Measurements from ENCODE around the gene PNPLA2.

PNPLA2 gene, protein sequence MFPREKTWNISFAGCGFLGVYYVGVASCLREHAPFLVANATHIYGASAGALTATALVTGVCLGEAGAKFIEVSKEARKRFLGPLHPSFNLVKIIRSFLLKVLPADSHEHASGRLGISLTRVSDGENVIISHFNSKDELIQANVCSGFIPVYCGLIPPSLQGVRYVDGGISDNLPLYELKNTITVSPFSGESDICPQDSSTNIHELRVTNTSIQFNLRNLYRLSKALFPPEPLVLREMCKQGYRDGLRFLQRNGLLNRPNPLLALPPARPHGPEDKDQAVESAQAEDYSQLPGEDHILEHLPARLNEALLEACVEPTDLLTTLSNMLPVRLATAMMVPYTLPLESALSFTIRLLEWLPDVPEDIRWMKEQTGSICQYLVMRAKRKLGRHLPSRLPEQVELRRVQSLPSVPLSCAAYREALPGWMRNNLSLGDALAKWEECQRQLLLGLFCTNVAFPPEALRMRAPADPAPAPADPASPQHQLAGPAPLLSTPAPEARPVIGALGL

DNA sequence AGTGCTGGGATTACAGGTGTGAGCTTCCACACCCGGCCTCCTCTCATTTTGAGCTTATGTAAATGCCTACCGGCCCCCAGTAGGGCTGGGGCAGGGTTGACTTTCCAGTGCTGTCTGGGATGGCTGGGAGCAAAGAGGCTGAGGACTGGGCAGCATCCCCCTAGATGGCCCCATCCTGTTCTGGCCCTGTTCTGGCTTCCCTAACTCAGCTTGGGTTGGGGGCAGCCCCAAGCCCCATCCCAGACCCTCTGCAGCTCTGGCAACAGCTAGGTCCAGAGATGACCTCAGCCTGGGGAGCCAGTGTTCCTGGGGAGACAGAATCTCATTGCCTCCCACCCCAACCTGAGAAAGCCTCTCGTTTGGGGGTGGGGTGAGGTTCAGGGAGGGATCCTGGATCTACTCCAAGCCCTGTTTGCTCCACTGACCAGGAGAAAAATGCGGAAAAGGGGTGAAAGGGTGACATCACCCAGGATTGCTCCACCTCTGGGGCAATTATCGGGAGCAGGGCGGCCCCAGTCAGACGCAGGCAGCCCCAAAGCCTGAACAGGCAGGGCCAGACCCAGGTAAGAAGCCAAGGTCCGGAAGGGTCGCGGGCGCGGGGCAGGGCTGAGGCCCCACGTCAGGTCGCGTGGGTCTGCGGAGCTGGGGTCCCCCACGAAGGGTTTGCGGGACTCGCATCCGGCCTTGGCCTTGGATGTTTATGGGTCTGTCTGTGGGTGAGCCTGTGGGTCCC lies at the start of gene PNPLA2:
Gene PNPLA2 (plus strand): TSS at position 519 of the 733 bp plus-strand sequence. CDS start 805 bp downstream, outside the sequence.
- no peak for DNase-seq (ENCODE audit: insufficient read length, low spot score)
- no peak for FAIRE-seq

DNA sequence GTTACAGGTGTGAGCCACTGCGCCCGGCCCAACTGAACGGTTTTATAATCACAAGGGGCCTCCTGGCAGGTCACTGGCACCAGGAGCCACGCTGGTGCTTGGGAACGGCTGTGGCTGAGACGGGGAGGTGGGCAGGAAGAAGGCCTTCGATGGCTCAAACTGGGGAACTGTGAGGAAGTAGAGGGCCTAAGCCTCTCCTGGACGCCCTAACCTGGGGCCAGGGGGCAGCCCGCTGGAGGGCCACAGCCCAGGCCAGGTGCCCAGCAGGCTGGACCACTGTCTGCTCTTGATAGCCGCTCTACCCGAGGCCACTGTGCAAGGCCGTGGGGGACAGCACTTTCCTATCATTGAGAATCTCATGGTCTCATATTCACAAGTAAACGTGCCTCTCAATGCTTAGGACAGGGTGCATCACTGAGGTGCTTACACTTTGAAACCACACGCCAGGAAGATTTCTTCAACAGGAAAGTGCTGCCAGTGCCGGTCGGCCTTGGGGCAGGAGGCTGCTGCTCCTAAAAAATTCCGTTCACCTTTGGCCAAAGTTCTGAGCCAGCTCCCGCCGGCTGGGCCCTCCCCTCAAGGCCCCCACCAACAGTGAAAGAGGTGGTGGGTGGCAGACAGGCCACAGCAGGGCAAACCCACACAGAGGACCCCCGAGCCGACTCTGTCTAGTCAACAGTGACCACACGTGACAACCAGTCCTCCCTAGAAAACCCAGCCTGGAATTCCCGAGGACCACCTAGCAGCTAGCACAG lies 48.6 kb upstream of the PNPLA2 start:
- FAIRE-seq (no peak), DNase-seq (ENCODE audit: insufficient read length, low spot score) (no peak)

DNA sequence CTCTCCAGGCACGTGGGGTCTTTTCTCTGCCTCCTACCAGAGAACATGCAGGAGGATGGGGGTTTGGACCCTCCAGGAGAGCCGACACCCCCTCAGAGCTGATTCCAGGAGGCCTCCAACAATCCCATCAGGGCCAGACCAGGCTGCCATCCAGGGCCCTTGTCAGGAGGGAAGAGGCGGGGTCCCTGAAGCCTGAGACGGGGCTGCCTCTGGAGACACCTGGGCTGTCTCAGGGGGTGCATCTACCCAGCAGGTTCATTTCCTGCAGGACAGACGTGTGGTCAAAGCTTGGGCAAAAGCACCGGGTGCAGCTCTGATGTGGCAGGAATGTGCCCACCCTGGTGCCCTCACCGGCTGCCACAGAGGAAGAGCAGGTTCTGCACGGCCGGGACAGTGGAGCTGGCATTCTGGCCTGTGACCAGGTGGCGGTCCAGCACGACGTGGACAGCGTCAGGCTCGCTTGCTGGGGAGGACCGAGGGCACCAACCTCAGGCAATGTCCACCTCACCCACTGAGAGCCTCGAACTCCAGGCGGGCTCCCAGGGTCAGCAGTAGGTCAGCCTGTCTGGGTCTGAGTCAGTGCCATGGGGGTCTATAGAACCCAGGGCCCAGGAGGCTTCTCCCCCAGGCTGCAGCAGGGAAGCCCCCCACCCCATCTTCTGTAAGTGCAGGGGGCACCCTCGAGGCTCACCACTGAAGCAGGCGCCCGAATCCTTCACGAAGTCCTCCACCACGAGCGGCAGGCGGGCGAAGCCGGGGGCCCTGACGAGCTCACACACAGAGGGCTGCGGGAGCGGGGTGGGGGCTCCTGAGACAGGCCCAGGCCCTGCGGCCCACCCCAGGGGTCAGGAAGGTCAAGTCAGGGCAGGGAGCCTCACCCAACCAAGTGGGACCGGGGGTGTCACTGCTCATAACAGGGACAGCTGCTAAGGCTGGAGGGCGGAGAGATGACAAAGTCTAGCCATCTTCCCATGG lies 47.8 kb upstream of the PNPLA2 start:
- DNase-seq (ENCODE audit: insufficient read length, low spot score) (no peak), FAIRE-seq (no peak)

DNA sequence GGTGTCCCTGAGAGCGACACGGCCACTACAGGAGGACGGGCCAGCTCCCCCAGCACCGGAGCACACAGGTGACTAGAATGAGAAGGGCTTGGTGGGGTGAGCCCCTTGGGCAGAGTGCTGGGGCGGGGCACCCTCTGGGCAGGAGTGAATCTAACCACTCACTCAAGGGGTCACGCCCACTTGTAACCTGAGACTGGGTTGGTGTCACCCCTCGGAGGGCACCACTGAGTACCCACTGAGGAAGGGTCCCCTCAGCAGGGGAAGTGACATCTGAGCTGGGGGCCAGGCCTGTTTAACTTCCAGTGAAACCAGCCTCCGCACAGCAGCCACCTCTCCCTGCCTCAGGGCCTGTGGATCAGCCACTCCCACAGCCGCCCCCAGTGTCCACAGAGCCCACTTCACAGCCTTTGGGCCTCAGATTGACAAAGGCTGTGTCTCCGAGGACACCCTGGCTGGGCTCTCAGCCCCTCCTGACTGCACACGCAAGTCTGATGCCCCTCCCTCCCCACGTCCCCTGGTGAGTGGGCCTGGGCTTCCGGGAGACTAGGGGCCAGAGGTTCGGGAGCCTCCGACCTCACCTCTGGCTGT lies 47.0 kb upstream of the PNPLA2 start:
- FAIRE-seq (no peak), DNase-seq (ENCODE audit: insufficient read length, low spot score) (no peak)

DNA sequence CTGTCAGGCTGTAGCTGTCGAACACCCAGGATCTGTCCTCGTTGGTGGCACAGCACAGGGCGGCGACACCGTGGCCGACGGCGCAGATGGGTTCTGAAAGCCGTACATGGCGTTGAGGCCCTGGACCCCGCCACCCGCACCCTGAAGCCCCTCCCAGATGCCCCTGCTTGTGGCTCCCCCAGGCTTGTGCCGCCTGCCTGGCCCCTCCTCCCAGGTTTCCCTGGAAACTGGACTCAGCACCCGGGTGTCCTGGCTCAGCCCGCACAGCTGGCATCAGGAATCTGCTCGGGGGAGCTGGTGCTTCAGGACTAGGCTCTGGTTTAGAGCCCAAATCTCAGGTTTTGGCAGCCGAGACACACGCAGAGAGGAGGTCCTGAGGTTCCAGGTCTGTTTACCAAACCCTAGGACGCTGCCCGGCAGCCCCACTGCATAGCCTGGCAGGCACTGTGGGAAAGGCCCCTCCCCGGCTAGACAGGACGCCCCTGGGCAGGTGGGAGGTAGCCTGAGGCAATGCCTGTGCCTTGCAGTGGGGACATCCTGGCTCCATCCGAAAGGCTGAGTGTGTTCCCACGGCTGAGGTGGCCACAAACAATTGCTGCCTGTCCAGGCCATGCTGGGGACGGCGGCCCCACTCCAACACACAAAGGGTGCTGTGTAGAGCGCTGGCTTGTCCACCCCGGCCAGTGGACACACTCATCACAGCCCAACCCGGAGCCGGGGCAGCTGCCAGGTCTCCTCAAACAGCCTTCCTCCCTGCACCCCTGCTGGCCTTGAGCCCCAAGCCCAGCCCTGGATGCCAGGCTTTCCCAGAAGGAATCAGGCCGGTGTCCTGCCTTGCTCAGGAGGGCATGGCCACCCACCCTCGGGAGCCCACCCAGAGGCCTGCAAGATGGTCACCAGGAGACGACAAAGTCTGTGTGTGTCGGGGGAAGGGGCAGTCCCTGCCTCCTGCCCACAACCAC lies 46.0 kb upstream of the PNPLA2 start:
- no peak for FAIRE-seq
- no peak for DNase-seq (ENCODE audit: insufficient read length, low spot score)

DNA sequence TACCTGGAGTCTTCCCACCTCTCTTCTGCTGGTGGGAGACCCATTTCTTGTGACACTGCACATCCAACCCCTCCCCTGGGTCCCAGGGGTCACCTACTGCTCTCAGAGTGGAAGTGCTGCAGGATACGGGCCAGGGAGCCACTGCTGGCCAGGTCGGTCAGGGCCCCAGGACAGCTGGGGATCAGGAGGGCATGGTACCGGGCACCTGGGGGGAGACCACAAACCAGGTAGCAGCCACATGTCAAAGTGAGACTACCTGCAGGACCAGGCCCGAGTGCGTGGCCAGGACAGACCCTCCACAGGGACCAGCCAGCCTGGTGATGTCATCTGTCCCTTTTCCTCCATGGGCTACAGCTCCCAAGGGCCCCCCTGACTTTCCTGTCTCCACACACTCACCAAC lies 45.3 kb upstream of the PNPLA2 start:
- DNase-seq (ENCODE audit: insufficient read length, low spot score): no peak
- no peak for FAIRE-seq

DNA sequence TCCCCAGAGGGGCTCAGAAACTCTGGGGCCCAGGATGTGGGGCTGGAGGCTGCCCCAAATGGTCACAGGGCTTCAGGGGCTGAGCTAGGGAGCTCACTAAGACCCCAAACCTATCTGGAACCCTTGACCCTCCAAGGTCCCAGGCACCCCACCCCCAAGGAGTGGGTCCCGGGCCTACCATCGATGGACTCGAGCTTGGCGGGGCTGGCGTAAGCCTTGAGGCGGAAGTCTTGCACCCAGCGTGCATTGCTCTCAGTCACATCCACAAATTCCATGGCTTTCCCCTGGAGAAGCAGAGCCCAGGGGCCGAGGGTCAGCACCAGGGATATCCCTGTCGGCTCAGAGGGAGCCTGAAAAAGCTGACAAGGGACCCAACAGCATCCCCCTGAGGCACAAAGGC lies 44.9 kb upstream of the PNPLA2 start:
- FAIRE-seq: no peak

DNA sequence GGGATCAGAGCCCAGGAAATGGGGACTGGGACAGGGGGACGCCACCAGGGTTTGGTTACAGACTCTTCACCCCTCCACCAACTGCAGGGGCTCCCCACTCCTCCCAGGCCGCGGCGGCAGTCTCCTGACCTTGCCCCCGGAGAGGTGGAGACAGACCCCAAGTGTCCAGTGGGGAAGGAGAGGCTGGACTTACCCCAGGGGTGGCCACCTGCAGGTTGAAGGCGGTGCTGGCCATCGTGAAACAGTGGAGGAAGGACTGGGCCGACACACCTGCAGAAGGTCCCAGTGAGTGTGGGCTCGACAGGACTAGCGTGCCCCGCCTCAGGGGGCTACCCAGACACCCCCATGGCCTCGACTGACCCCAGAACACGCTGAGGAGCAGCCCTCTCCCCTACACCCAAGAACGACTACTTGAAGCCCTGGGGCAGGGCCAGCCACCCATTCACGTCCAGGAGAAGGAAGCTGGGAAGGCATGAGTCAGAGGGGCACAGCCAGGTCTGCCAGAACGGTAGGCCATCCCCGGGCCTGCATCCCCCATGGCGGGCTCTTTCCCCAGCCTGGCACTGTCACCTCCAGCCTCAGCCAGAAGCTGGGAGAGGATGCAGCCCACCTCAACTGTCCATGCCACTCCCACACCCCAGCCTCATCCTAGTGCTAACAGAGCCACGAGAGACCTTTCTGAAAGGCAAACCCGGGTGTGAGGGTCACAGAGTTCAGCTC lies 43.7 kb upstream of the PNPLA2 start:
- FAIRE-seq (no peak), DNase-seq (ENCODE audit: insufficient read length, low spot score) (no peak)

More for the DNA sequence above, 44.9 kb upstream of the PNPLA2 start:
- DNase-seq (ENCODE audit: insufficient read length, low spot score): no peak

DNA sequence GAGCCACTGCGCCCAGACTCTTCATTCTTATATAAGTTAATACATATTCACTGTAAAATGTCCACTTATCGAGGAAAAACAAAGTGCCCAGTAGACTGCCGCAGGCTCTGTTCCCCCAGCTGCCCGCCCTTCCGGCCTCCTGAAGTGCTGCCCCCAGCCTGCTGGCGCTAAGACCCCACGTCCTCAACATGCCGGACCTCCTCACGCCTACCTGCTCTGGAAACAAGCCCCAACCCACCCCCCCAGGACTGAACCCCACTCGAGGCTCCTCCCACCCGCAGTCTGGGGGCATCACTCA lies 42.5 kb upstream of the PNPLA2 start:
- DNase-seq (ENCODE audit: insufficient read length, low spot score) (no peak), FAIRE-seq (no peak)

DNA sequence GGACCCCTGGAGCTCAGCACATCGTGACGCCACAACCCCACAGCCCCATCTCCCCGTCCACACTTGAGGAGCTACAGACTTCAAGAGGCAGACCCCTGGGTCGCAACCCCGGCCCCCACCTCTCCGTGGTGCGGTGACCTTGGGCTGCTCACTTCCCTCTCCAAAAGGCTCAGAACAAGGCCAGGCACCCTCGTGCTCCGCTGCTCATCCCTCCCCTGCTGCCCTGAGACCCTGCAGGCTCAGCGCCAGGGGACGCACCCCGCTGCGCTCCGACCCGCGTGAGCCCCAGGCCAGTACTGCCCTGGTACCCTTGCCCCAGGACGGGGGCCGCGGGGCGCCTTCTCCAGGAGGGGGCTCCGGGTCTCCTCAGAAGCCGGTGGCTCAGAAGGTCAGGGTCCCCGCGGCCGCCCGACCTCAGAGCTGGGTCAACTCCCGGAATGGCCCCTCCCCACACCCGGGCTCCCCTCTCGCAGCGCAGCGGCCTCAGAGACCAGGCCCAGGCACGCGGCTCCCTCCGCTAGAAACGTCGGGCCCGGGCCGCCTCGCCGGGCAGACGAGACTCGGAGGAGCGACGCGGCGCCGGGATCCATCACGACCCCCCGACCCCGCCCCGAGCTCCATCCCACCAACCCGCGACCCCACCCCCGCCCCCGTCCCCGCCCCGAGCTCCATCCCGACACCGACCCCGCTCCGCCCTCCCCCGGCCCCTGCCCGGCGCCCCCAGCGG lies 42.0 kb upstream of the PNPLA2 start:
- peak; percentile 66 for FAIRE-seq
- peak; percentile 75 for DNase-seq (ENCODE audit: insufficient read length, low spot score)

DNA sequence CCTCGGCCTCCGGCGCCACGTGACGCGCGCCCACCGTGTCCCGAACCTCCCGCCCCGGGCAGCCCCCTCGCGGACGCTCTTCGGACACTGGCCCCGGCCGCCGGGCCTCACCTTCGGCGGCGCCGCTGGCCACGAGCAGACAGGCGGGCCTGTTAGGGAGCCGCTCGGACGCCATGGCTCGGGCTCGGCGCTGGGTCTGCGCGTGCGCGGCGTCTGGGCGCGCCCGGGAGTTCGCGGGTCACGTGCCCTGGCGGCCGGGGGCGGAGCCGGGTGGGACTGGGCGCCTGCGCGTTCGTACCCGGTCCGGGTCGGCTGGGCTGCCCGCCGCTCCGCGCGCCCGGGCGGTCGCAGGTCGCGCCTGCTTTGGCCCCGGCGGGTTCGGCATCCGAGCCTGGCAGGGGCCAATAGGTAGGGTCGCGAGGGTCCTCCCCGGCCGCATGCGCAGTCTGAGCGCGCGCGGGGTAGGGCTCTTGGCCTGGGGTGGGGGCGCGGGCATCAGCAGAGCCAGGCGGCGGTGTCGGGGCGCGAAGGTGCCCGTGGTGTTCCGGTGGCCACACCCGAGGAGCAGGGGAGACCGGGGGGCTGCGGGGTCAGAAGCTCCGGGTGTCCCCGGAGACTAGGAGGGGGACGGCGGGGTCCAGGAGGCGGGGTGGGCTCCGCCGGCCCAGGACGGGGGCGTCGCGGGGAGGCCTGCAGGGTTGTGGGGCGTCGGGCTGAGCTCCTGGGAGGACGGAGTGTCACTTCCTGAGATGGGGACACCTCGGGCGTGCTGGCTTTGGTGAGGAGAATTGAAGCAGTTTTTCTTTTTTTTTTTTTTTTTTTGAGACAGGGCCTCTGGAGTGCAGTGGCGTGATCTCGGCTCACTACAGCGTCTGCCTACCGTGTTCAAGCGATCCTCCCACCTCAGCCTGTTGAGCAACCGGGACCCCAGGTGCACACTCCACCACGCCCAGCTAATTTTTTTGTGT lies 41.1 kb upstream of the PNPLA2 start, which contains the start of gene GATD1:
Gene GATD1 (minus strand): TSS at position 200 of the 968 bp plus-strand sequence. CDS start 25 bp downstream, at position 175.
- DNase-seq (ENCODE audit: insufficient read length, low spot score) (peak; percentile 100), FAIRE-seq (peak; percentile 94)

DNA sequence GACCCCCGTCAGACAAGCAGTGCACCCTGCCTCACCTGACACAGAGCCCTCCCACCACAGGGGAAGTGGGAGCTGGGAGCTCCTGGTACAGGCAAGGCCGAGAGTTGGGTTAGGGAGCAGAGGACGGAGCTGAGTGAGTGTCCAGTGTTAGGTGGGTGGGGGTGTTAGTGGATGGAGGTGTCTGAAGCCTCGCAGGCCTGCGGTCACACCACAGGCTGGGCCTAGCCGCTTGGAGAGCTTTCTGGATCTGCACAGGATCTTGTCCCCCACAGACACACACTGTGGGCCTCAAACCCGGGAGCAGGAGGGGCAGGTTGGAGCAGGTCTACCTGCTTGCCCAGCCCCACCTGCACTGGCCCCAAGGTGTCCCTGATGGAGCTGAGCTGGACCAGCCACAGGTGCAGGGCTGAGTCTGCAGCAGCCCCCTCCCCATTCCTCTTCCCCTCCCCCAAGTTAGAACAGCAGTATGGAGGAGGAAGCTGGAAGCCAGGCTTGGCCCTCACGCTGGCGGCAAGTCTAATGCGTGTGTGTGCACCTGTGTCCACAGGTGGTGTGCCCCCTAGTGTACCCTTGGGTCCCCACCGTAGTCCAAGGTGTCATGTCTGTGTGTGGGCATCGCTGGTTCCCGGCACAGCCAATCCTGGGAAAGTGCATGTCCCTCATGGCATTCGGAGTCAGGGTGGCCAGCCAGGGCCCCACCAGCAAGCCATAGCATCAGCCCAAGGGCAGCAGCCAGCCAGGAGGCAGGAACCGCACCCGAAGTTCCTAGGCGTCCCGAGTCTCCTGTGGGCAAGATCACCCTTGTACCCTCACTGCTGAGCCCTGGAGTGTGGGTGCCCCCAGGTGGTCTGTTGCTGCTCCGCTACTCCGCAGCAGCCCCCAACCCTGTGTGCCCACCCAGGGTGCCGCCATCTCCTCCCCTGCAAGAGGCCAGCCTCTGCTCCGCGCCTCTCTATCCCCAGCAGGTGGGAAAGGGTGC lies 39.4 kb upstream of the PNPLA2 start:
- DNase-seq (ENCODE audit: insufficient read length, low spot score) (no peak), FAIRE-seq (no peak)

DNA sequence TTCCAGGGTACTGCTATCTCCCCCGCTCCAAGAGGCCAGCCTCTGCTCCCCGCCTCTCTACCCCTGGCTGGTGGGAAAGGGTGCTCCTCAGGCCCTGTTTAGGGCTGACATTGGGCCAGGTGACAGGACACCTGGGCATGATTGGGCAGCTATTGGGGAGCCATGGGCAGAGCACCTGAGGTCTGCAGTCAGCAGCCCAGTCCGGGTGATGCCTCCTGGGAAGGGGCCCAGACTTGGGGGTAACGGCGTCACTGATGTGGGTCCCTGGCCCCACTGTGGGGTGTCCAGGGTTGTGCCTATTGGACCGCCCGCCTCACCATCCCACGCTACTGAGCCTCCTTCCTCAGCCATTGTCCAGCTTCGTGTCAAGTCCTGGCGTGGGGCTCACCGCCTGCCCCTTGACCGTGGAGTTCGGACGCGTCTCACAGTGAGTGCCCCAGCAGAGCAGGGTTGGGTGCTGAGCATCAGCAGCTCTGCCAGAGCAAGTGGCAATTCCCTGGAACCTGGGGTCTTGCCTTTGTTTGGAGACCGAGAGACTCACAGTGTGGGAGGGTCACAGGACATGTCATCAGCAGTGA lies 38.7 kb upstream of the PNPLA2 start:
- no peak for FAIRE-seq
- DNase-seq (ENCODE audit: insufficient read length, low spot score): no peak
